Placental epithelial cell (primary cell): ENCODE results near the gene GPAM. TPM values are rescaled to one million over a fixed set of nuclear protein-coding genes. Genes with fewer than 3 reads are reported as not detected.

ENCODE experiments used
- total RNA-seq: library from RNA; depleted of rRNA; stranded (reverse); fragments of >200 nt; gene quantifications from 2 replicates; pipeline ENCODE4 v1.2.3, GENCODE V29; 2012

The GPAM gene
- total RNA-seq, result 6.3 and 7.5 TPM in 2 replicates

GRCh38 chr10:112183329-112184051, at the start of gene GPAM:
Gene GPAM (minus strand): TSS chr10:112183765. CDS start chr10:112181784, 1,981 bp downstream.

Other genes with a start within 250 kb of the GPAM start
- gene TECTB, start 99.6 kb upstream of the GPAM start, total RNA-seq, result not detected in 2 replicates
- gene ACSL5, start 190.4 kb upstream of the GPAM start, total RNA-seq, result under 0.01 and 2.6 TPM in 2 replicates